GM19324 (cell line): ENCODE data around the gene GNG2.

ENCODE experiments used
- ATAC-seq: cut with Tn5 transposase; IDR thresholded peaks from one replicate; pipeline ENCODE4 v1.9.1; 2021; ENCODE audit warnings: mild to moderate bottlenecking, moderate library complexity; ENCODE audit not compliant: unreplicated experiment, low FRiP score

Gene GNG2

GRCh38 chr14:52015411-52016030 lies 155.1 kb downstream of the GNG2 start:
- ATAC-seq: no peak

- ATAC-seq: no peak
Observed at GRCh38 chr14:52018252-52018651, 157.8 kb downstream of the GNG2 start.

- no peak for ATAC-seq
Observed at GRCh38 chr14:52018970-52019369, 158.6 kb downstream of the GNG2 start.
